Skeletal muscle cell (primary cell): ENCODE results near the gene TSPAN5.

ENCODE experiments used
- DNase-seq: peaks from one replicate; pipeline ENCODE4 v3.0.0-alpha.2; 2010; ENCODE audit warnings: low read depth
- H3K4me3 ChIP-seq: 2 replicates; pipeline ENCODE4 v1.5.1; 2011; ENCODE audit warnings: low read depth, mild to moderate bottlenecking, control low read depth, low read length, moderate library complexity

TSPAN5 gene

DNA sequence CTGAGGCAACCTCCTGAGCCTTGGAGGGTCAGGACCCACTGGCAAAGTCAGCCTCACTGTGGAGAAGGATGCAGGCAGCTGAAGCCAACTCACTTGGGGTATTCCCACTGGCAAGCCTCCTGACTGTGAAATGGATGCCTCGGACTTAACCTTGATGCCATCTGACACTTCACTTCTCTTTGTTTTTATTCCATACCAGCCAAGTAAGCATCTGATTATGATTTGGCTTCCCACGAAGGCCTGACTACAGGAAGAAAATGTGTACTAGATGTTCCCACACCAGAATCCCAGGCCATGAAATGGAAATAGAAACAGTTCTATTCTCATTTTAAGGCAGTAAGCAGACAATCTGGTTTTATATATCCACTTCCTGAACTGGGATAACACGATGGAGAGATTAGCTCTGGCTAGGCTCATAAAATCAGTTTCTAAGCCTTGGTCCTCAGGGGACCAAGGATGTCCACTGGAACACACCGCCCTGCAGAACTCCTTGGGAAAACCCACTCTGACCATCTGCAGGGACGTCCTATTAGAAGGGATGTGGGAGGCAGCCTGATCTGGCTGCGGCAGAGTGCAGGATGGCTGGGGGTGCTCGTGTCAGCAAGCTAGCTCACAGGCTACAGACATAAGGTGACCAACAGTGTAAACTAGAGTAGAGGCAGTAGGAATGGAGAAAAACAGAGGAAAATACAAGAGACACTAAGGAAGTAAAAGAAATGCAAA lies 89.3 kb downstream of the TSPAN5 start:
- H3K4me3 ChIP-seq, result no peak overlapping the region
- no peak for DNase-seq

GRCh38 chr4:98567611-98568010 lies 90.8 kb downstream of the TSPAN5 start:
- no peak for DNase-seq
- H3K4me3 ChIP-seq, result no peak overlapping the region

GRCh38 chr4:98566361-98567008 lies 91.9 kb downstream of the TSPAN5 start:
- peak; percentile 65 for DNase-seq
- no peak overlapping the region for H3K4me3 ChIP-seq

DNA sequence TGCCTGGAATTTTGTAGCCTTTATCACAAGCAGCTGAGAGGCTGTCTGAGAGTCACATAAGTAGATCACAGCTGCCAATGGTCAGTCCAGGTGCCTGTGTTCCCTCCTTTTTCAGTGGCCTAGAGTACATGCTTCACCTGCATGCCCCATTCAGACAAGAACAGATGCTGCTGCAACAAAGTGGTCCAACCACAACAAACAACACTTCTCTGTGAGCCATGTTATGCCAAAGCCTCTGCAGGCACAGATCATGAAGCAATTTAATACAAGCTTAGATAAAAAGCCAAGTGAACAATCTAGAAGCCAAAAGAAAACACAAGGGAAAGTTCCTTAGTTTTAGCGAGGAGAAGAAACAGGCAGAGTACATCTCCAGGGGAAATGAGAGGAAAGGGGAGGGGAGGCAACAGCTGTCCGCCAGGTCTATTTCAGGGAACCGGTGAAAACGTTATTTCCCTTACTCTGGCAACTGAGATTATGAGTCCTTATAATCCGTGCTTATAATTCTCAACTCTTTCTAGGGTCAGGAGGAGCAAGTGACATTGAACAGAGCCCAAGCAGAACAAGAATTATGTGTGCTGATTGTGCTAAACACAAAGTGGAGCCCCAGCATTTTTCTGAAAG lies 92.6 kb downstream of the TSPAN5 start:
- no peak for DNase-seq
- H3K4me3 ChIP-seq, result no peak overlapping the region

DNA sequence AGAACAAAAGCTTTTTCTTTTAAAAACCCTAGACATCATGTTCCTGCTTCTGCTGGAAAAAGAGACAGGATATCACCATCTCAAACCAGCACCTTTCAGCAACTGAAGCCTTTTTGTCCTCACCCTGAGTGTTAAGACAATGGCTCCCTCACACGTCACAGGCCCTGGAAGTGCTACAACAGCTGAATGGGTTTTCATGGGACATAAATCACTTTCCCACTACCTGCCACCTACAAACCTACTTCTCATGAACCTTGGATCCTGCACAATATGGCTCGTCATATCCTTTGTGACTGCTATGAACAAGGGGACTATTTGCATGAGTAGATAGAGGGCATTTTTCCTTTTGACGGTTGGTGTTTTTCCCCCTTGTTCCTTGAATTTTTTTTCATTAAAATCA lies 93.6 kb downstream of the TSPAN5 start:
- no peak overlapping the region for H3K4me3 ChIP-seq
- DNase-seq, result no peak

- DNase-seq, result no peak
- no peak overlapping the region for H3K4me3 ChIP-seq
Measured at GRCh38 chr4:98560321-98560720, 98.1 kb downstream of the TSPAN5 start.

DNA sequence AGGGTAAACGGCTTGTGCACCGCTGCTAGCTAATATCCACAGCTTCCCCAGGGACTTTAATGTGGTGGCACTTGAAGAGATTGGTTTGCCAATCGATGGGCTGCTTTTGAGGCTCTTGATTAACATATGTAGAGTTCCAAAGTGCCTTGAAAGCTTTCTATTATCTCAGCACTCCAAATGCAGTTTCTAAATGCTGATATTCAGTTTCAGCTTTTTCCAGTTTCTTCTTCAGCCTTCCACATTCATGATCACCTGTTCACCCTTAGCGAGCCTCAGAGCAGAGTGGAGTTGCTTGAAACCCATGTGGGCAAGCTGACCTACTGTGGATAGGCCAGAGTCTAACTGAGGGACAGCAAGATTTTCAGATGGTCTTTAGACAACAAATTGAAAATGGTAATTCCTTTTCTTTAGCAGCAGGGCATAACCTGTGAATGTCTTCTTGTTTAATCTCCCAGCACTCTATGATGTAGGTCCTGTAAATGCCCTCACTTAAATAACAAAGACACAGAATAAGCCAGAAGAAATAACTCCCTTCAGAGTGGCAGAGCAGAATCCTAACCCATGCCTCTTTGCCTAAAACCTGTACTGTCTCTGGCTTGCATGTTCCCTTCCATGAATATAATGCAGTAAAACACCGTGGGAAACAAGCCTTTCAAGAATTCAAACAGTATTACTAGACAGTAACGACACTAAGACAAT lies 99.8 kb downstream of the TSPAN5 start:
- DNase-seq, result no peak
- H3K4me3 ChIP-seq, result no peak overlapping the region

DNA sequence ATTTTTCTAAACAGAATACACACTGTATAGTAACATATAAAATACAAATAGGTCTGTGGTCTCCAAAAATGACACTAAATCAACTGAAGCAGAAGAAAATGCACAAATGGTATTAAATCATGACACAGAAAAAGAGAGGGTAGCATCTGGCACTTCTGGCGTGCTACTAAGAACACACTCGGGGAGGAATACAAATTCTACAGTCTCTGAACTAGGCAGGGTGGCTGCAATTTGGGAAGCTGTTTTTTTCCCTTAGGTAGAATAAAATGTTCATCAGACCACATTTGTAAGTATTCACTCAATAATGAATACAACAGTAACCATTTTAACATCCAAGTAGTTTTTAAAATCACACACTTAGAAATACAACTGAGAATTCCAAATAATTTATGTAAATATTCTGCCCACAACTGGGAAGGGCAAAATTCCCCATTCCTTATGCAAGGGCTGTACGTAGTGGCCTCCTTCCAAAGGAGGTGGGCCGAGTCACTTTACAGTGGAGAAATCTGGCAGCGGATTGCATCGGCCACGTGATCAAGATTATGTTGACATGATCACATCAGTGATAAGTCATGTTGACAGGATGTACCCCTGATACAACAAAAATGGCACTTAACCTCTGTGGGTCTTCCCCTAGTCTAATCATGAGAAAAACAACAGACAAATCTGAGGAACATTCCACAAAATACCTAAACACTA lies 101.1 kb downstream of the TSPAN5 start:
- peak; percentile 65 for DNase-seq

GRCh38 chr4:98556451-98556850 lies 102.0 kb downstream of the TSPAN5 start:
- H3K4me3 ChIP-seq, result no peak overlapping the region
- no peak for DNase-seq

More for the DNA sequence above, 101.1 kb downstream of the TSPAN5 start:
- no peak overlapping the region for H3K4me3 ChIP-seq

DNA sequence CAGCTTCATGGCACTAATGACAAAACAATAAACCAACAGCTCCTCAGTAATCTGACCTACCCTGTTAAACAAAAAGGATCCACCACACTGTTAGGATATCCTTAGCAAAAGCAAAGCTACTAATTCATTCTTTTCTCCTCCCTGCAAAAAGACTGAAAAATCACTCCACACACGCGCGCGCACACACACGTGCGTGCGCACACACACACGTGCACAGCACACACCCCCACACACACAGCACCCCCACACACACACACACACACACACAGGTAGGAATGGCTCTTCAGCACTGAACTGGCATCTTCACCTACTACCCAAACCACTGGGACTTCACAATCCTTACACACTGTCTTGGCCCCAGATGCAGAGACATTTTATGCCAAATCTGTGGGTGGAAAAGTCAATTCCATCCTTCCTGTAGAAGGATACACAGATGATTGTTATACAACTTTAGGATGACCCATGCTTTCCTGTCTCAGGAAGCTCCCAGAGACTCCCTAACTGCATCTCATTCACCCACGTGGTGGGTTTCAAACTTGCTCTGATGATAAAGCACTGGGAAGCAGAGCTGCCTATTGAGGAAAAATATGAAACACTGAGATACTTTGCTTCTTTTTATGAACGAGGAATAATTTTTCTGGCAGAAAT lies 102.5 kb downstream of the TSPAN5 start:
- no peak for DNase-seq
- H3K4me3 ChIP-seq, result no peak overlapping the region

DNA sequence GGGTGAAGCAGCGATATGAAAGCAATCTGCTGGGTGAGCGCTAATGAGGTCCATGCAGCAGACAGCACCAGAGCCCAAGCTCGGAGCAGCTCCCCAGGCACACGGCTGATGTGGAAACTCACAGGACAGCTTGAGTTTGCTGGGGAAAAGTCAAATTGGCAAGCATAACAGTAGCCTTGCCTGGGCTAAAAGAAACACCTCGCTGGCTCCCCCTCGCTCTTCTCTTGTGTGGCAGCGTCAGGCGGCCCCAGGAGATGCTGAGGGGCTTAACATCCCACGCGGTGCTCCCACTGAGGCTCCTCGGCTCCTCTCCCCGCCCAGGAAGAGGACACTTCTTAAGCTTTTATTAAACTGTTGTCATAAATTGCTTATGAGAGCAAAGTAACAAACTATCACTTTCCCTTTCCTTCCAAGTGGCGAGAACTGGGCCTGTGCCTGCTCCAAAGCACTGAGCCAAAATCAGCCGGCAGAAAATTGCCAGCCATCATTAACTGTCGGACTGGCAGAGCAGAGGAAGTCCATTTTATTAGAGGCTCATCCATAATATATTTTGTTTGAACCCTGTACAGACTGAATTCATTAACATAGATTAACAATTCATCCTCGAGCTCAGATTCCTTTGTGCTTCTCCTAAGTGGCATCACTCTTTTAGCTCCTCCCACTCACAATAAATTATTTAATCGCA lies 111.4 kb downstream of the TSPAN5 start:
- DNase-seq, result no peak
- H3K4me3 ChIP-seq, result peak overlapping the region; percentile 24

DNA sequence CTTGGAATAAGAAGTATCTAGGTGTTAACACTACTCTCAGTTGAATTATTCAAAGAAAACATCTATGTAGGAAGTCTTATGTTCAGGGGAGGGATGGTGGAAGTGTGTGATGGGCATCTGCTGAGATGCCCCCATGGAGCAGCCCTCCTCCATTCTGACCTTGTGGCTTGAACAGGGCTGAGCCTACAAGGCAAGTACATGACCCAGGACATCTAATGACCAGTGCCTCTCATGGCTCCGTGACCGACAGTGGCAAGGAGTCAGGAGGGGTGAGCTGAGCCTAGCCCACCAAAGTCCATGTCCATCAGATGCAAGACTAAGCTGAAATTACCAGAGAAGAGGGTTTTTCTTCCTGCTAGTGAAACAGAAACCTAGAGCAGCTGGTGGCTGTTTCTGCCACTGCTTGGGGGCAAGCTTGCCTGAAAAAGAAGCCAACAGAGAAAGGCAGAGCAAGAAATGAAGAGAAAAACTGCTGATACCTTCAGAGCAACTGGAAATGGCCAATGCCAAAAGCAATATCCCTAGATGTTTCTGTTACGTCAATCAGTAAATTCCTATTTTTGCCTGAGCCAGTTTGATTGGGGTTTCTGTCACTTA lies 113.5 kb downstream of the TSPAN5 start:
- H3K4me3 ChIP-seq, result no peak overlapping the region
- DNase-seq, result no peak

DNA sequence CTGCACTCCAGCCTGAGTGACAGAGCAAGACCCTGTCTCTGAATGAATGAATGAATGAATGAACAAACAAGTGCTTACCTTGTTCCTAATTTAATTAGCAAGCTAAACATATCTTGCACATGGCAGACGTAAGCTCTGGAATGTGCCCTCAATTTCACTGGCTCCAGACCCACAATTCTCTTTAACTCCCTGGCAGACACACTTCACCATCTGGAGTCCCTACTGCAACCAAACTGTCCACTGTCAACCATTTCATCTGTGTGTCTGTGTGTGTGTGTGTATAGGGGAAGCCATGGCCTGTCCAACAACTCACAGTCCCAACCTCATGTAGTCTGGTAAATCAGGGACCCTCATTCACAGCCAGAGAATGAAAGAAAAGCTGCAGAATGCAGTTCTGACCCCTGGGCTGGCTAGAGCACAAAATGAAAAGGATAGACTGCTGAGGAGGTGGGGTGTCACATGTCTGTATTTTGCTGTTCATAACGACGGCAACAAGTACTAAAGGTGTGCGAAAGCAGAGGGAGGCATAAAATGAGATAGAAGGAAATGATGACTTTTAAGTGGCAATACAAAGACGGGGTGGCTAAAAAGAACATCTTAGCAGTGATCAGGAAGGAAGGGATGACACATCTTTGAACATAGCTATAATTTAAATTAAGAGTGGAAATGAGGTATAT lies 114.1 kb downstream of the TSPAN5 start:
- DNase-seq, result no peak

DNA sequence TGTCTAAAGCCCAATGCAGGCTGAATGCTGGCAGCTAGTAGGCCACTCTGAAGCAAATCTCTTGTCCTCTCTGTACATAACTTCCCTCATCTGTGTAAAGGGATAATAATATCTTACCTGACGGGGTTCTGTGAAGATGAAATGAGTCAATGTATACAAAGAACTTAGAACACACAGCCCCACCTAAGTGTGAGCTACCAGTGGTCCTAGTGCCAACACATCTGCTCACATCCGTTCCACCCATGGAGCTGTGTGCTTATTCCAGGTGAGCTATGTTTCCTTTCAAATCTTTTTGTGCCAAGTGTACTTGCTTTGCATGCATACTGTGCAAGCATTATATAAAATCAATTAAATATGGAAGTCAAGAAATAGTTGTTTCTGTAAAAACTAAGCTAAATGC lies 116.4 kb downstream of the TSPAN5 start:
- DNase-seq, result no peak

More for the DNA sequence above, 114.1 kb downstream of the TSPAN5 start:
- no peak overlapping the region for H3K4me3 ChIP-seq

GRCh38 chr4:98540803-98541202 lies 117.6 kb downstream of the TSPAN5 start:
- no peak for DNase-seq
- no peak overlapping the region for H3K4me3 ChIP-seq

More for the DNA sequence above, 116.4 kb downstream of the TSPAN5 start:
- no peak overlapping the region for H3K4me3 ChIP-seq

DNA sequence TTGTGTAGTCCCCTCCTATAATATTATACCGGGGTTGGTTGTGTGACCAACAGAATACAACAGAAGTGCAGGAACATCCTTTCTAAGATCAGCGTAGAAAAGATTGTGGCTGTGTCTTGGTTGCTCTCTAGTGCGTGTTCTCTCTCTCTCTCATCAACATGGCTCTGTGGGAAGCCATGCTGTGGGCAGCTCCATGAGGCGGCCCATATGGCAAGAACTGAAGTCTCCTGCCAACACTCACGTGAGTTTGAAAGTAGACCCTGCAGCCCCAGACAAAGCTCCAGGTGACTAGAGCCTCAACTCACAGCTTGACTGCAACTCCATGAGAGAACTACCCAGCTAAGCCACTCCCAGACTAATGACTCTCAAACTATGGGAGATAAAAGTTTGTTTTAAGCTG lies 118.7 kb downstream of the TSPAN5 start:
- no peak overlapping the region for H3K4me3 ChIP-seq
- no peak for DNase-seq

DNA sequence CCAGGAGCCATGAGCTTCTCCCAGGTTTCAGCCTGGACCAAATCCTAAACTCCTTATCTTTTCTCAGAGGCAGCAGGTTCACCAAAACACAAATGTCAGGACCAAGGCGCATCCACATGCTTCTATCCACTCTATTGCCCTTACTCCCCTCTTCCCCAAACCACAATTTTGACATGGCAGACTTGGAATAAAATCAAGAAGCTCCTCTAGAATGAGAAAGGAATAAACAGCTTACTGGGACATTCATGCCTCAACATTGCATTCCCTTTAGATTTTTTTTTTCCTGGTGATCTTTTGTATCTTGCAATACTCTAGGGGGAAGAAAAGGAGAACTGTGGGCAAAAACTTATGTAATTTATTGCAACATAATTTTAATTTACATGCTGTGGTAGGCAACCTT lies 119.1 kb downstream of the TSPAN5 start:
- no peak overlapping the region for H3K4me3 ChIP-seq
- peak; percentile 31 for DNase-seq

DNA sequence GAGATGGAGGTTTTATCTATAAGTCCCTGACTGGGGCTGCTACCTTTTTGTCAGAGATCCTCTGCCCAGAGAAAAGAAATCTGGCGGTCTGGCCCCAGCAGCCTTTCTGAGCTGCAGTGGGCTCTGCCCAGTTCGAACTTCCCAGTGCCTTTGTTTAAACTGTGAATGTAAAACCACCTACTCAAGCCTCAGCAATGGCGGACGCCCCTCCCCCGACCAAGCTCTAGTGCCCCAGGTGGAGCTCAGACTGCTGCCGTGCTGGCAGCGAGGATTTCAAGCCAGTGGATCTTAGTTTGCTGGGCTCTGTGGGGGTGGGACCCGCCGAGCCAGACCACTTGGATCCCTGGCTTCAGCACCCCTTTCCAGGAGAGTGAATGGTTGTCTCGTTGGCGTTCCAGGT lies 121.8 kb downstream of the TSPAN5 start:
- no peak overlapping the region for H3K4me3 ChIP-seq
- DNase-seq, result no peak
